Osteocyte (in vitro differentiated cells): ENCODE results near the gene SPI1. TPM values are rescaled to one million over a fixed set of nuclear protein-coding genes. Genes with fewer than 3 reads are reported as not detected.

Source experiments
- DNase-seq: peaks from one replicate; pipeline ENCODE4 v3.0.0; 2021; ENCODE audit warnings: mixed read lengths; ENCODE audit not compliant: unreplicated experiment; ENCODE audit errors: extremely low spot score
- H3K27ac Mint-ChIP-seq: one replicate; pipeline ENCODE4 v1.8.0; 2021; ENCODE audit warnings: mild to moderate bottlenecking, mixed read lengths; ENCODE audit not compliant: unreplicated experiment
- H3K27me3 Mint-ChIP-seq: one replicate; pipeline ENCODE4 v1.8.0; 2021; ENCODE audit warnings: mixed read lengths; ENCODE audit not compliant: unreplicated experiment
- H3K36me3 Mint-ChIP-seq: one replicate; pipeline ENCODE4 v1.8.0; 2021; ENCODE audit warnings: mixed read lengths; ENCODE audit not compliant: unreplicated experiment
- H3K4me1 Mint-ChIP-seq: one replicate; pipeline ENCODE4 v1.8.0; 2021; ENCODE audit warnings: mixed read lengths; ENCODE audit not compliant: unreplicated experiment
- H3K4me3 Mint-ChIP-seq: one replicate; pipeline ENCODE4 v1.8.0; 2021; ENCODE audit warnings: mild to moderate bottlenecking, moderate library complexity, mixed read lengths; ENCODE audit not compliant: unreplicated experiment
- H3K9me3 Mint-ChIP-seq: one replicate; pipeline ENCODE4 v1.8.0; 2021; ENCODE audit warnings: mixed read lengths; ENCODE audit not compliant: unreplicated experiment
- CTCF ChIP-seq: fragments of 200-600 bp; sonication (generic); IDR thresholded peaks from 2 replicates; pipeline ENCODE4 v1.5.0; 2021; ENCODE audit warnings: antibody characterized with exemption, mild to moderate bottlenecking, moderate library complexity
- total RNA-seq: library from RNA; stranded (reverse); gene quantifications from 2 replicates; pipeline ENCODE4 v1.2.1, GENCODE V29; 2021

SPI1 gene
- total RNA-seq, 1 donor from 2014 or later, result not detected

DNA sequence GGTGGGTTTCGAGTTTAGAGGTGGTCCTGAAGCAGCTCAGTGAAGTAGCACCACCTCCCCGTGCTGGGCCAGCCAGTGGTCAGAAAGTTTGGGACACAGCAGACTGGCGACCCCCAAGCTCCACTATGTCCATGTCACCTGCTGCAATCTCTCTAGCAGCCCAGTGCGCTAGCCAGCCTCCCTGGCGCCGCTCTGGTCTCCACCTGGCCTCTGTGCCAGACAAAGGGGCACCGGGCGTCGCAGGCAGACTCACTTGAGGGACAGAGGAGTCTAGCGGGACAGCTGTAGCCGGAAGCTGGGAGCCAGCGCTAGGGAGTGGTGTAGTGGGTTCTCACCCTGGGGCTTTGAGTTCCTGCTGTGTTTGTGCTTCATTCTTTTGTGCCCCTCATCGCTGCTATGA is 51.3 kb downstream of the SPI1 start:
- Mint-ChIP-seq H3K27ac (no peak overlapping the region), H3K4me3 (no peak overlapping the region), H3K9me3 (no peaks in the 10 kb centered on the region), H3K4me1 (no peaks in the 10 kb centered on the region), H3K27me3 (no peaks in the 10 kb centered on the region), H3K36me3 (peaks cover 34% of the 10 kb centered on the region)
- peak; percentile 82 for DNase-seq
- no peak for TF ChIP-seq CTCF

GRCh38 chr11:47326198-47326597 is 52.1 kb downstream of the SPI1 start:
- no peak for TF ChIP-seq CTCF
- no peak overlapping the region for H3K27ac Mint-ChIP-seq
- peaks cover 40% of the 10 kb centered on the region for H3K36me3 Mint-ChIP-seq
- no peak overlapping the region for H3K4me3 Mint-ChIP-seq
- no peaks in the 10 kb centered on the region for H3K9me3 Mint-ChIP-seq
- no peaks in the 10 kb centered on the region for H3K4me1 Mint-ChIP-seq
- DNase-seq, result no peak
- H3K27me3 Mint-ChIP-seq, result no peaks in the 10 kb centered on the region

DNA sequence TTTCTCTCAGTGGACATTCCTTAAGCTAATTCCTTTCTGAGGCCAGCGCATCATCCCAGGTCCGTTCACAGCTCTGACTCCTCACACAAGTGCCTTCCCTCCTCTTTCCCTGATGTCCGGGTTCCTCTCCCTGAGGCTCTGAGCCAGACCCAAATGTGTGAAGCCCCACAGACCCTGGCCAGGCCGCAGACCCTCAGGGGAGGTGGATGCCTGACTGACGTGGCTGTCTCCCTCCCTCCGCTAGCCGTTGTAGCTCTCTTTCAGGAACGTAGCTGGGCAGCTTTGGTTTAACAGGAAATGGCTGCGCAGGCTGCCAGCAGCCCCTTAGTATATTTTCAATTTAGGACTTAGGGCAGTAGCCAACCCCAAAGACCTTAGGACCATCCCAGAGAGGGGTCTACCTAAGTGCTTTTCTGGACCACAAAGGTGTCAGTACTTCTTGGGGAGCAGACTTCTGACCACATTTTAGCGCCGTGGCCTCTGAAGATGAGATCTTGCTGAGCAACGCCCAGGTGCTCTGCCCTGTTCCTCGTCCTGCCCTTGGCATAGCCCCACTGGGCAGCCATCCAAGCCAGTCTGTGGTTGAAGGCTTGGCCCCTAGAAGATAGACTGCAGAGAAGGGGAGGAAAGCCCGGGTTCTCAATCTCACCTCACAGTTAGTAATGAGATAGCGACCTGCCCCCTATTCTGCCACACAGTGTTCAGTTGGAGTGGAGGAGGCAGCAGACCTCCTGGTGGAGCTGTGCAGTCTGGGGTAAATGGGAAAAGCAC is 52.9 kb downstream of the SPI1 start:
- Mint-ChIP-seq H3K9me3 (no peaks in the 10 kb centered on the region), H3K4me1 (no peaks in the 10 kb centered on the region), H3K27ac (no peak overlapping the region), H3K36me3 (peaks cover 40% of the 10 kb centered on the region), H3K27me3 (no peaks in the 10 kb centered on the region), H3K4me3 (no peak overlapping the region)
- no peak for DNase-seq
- no peak for TF ChIP-seq CTCF

GRCh38 chr11:47324520-47324919 is 53.8 kb downstream of the SPI1 start:
- Mint-ChIP-seq H3K27ac (no peak overlapping the region), H3K4me3 (no peak overlapping the region), H3K9me3 (no peaks in the 10 kb centered on the region), H3K4me1 (no peaks in the 10 kb centered on the region), H3K36me3 (peaks cover 40% of the 10 kb centered on the region), H3K27me3 (no peaks in the 10 kb centered on the region)
- no peak for TF ChIP-seq CTCF
- no peak for DNase-seq

GRCh38 chr11:47318166-47318565 is 60.2 kb downstream of the SPI1 start:
- Mint-ChIP-seq H3K9me3 (no peaks in the 10 kb centered on the region), H3K4me3 (no peak overlapping the region), H3K36me3 (peaks cover 34% of the 10 kb centered on the region), H3K27ac (no peak overlapping the region), H3K27me3 (no peaks in the 10 kb centered on the region), H3K4me1 (no peaks in the 10 kb centered on the region)
- no peak for DNase-seq
- no peak for TF ChIP-seq CTCF
